OCI-LY3 (cell line): ENCODE measurements around the gene APLF.

Experiments
- EZH2phosphoT487 ChIP-seq: fragments of 200-600 bp; shearing (Covaris generic); IDR thresholded peaks from 2 replicates; pipeline ENCODE4 v1.6.1; 2018; ENCODE audit warnings: antibody characterized with exemption, mixed run types, low read depth
- TF ChIP-seq, protein P1 (sequence below): fragments of 200-600, 300-600 bp; sonication (generic); IDR thresholded peaks from 2 replicates; pipeline ENCODE4 v1.5.1; 2014; ENCODE audit warnings: antibody characterized with exemption, low read length, low read depth

DNA sequence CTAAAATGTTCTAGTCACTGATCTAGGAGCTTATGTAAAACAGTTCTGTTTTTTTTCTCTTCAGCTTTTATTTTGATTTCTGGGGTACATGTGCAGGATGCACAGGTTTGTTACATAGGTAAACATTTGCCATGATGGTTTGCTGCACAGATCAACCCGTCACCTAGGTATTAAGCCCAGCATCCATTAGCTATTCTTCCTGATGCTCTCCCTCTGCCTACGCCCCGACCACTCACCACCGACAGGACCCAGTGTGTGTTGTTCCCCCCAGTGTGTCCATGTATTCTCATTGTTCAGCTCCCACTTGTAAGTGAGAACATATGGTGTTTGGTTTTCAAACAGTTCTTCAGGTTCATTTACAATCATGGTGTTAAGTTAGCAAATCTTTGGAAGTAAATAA, 91.2 kb downstream of the APLF start:
- TF ChIP-seq, protein P1, sequence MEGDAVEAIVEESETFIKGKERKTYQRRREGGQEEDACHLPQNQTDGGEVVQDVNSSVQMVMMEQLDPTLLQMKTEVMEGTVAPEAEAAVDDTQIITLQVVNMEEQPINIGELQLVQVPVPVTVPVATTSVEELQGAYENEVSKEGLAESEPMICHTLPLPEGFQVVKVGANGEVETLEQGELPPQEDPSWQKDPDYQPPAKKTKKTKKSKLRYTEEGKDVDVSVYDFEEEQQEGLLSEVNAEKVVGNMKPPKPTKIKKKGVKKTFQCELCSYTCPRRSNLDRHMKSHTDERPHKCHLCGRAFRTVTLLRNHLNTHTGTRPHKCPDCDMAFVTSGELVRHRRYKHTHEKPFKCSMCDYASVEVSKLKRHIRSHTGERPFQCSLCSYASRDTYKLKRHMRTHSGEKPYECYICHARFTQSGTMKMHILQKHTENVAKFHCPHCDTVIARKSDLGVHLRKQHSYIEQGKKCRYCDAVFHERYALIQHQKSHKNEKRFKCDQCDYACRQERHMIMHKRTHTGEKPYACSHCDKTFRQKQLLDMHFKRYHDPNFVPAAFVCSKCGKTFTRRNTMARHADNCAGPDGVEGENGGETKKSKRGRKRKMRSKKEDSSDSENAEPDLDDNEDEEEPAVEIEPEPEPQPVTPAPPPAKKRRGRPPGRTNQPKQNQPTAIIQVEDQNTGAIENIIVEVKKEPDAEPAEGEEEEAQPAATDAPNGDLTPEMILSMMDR: no peak
- no peak for TF ChIP-seq EZH2phosphoT487
